Keratinocyte (primary cell): Measurements from ENCODE around the gene SOX5. TPM values are rescaled to one million over a fixed set of nuclear protein-coding genes. Genes with fewer than 3 reads are reported as not detected.

ENCODE experiments used
- DNase-seq: peaks from one replicate; pipeline ENCODE4 v3.0.0-alpha.2; 2011; ENCODE audit warnings: low read depth, missing footprints, low spot score
- FAIRE-seq: peaks from 2 replicates; lab custom pipeline; 2011; peaks lifted over from hg19 to GRCh38; lab: Jason Lieb, UNC
- H2AFZ ChIP-seq: 2 replicates; pipeline ENCODE4 v1.6.0; 2012; ENCODE audit warnings: low read length, control low read depth, inconsistent platforms; ENCODE audit not compliant: control insufficient read depth
- H3K27ac ChIP-seq: 2 replicates; pipeline ENCODE4 v1.5.1; 2011; ENCODE audit warnings: low read length; ENCODE audit not compliant: control insufficient read depth, insufficient read depth
- H3K27me3 ChIP-seq: 3 replicates; pipeline ENCODE4 v1.6.0; 2011; ENCODE audit warnings: low read length; ENCODE audit not compliant: control insufficient read depth, insufficient read depth; ENCODE audit errors: extremely low read depth
- H3K36me3 ChIP-seq, 2 experiments: 2 replicates in 1 of 2; 3 replicates in 1 of 2; pipeline ENCODE4 v1.5.1; 2011; ENCODE audit warnings: low read length in 2 of 2, mild to moderate bottlenecking in 1 of 2; ENCODE audit not compliant: control insufficient read depth in 2 of 2, insufficient read depth in 2 of 2; ENCODE audit errors: extremely low read depth in 1 of 2
- H3K4me1 ChIP-seq: 3 replicates; pipeline ENCODE4 v1.5.1; 2011; ENCODE audit warnings: low read length; ENCODE audit not compliant: control insufficient read depth, insufficient read depth; ENCODE audit errors: extremely low read depth
- H3K4me2 ChIP-seq: 3 replicates; pipeline ENCODE4 v1.6.0; 2011; ENCODE audit warnings: low read depth, low read length; ENCODE audit not compliant: control insufficient read depth, insufficient read depth; ENCODE audit errors: extremely low read depth
- H3K4me3 ChIP-seq, 3 experiments: fragments of 200-600 bp in 1 of 3; sonication (generic) in 1 of 3; 2 replicates in 2 of 3; 3 replicates in 1 of 3; pipeline ENCODE4 v1.5.1; 2011 to 2016; ENCODE audit warnings: low read length in 3 of 3, mild to moderate bottlenecking in 3 of 3, control low read depth in 2 of 3, inconsistent platforms in 1 of 3, low read depth in 1 of 3, mixed read lengths in 1 of 3, mixed run types in 1 of 3, moderate library complexity in 1 of 3; ENCODE audit not compliant: control insufficient read depth in 2 of 3, insufficient read depth in 2 of 3; ENCODE audit errors: extremely low read depth in 1 of 3
- H3K79me2 ChIP-seq: 2 replicates; pipeline ENCODE4 v1.6.0; 2012; ENCODE audit warnings: low read length; ENCODE audit not compliant: control insufficient read depth, insufficient read depth
- H3K9ac ChIP-seq: 3 replicates; pipeline ENCODE4 v1.6.0; 2011; ENCODE audit warnings: low read length; ENCODE audit not compliant: control insufficient read depth, insufficient read depth; ENCODE audit errors: extremely low read depth
- H3K9me1 ChIP-seq: 3 replicates; pipeline ENCODE4 v1.6.0; 2011; ENCODE audit warnings: low read length; ENCODE audit not compliant: control insufficient read depth, insufficient read depth; ENCODE audit errors: extremely low read depth
- H3K9me3 ChIP-seq: 2 replicates; pipeline ENCODE4 v1.5.1; 2012; ENCODE audit warnings: low read depth, low read length; ENCODE audit not compliant: control insufficient read depth
- H4K20me1 ChIP-seq: 3 replicates; pipeline ENCODE4 v1.6.0; 2011; ENCODE audit warnings: low read length; ENCODE audit not compliant: control insufficient read depth, insufficient read depth; ENCODE audit errors: extremely low read depth
- EZH2 ChIP-seq: IDR thresholded peaks from one replicate; pipeline ENCODE4 v1.6.1; 2012; ENCODE audit warnings: inconsistent platforms, mild to moderate bottlenecking, low read length, moderate library complexity
- dilution Hi-C: fragments of 300-500 bp; cut with MboI; formaldehyde crosslinking; loops from one replicate; pipeline ENCODE4 v1.7.0; 2020; ENCODE audit warnings: low sequenced_read_pairs; ENCODE audit not compliant: extremely low pct_ligation_motif_present
- polyA plus RNA-seq, 5 experiments: library from polyadenylated mRNA; depleted of rRNA in 3 of 5; stranded (reverse) in 3 of 5; stranded (forward) in 1 of 5; unstranded in 1 of 5; fragments of >200 nt; gene quantifications; 1 replicate in 1 of 5; 2 replicates in 3 of 5; 3 replicates in 1 of 5; pipeline versions ENCODE4 v1.2.1 to v1.2.3, GENCODE V29; 2011 to 2012; ENCODE audit warnings: missing spikeins in 2 of 5, low read depth in 1 of 5, low replicate concordance in 1 of 5
- TF ChIP-seq, protein P1 (sequence below), 3 experiments: IDR thresholded peaks in 1 of 3; conservative IDR thresholded peaks in 1 of 3; optimal IDR thresholded peaks in 1 of 3; 2 replicates in 2 of 3; 3 replicates in 1 of 3; pipeline versions ENCODE3 to v1.5.1; 2011; ENCODE audit warnings: low read length in 3 of 3, mild to moderate bottlenecking in 3 of 3, moderate library complexity in 2 of 3, control low read depth in 1 of 3, inconsistent platforms in 1 of 3; ENCODE audit not compliant: insufficient read depth in 2 of 3; ENCODE audit errors: extremely low read depth in 1 of 3

SOX5 gene
- polyA plus RNA-seq, 1 donor (not counting 4 experiments of a cell fraction or from before 2014, with no cell fraction given) = not detected

DNA sequence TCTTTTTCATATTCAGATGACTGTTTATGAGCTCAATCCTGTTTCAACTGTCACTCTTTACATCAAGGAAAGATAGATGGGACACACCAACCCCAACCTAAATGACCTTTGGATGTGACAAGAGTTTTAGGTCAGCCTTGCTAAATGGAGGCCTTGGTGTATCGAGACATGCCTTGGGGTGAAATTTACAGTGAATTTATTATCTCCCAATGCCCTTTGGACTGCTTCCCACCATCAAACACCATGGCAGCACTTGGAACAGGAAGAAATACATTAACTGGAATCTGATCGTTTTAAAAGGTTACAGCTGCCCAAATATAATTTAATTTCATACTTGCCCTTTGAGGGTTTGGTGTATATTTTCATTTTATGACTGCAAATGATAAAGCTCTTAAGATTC, 327.6 kb downstream of the SOX5 start:
- H2AFZ ChIP-seq = no peak overlapping the region
- H3K9me3 ChIP-seq = no peaks in the 10 kb centered on the region
- no peak overlapping the region for H3K4me3 ChIP-seq
- no peaks in the 10 kb centered on the region for H3K79me2 ChIP-seq
- no peak for TF ChIP-seq EZH2
- TF ChIP-seq, protein P1, sequence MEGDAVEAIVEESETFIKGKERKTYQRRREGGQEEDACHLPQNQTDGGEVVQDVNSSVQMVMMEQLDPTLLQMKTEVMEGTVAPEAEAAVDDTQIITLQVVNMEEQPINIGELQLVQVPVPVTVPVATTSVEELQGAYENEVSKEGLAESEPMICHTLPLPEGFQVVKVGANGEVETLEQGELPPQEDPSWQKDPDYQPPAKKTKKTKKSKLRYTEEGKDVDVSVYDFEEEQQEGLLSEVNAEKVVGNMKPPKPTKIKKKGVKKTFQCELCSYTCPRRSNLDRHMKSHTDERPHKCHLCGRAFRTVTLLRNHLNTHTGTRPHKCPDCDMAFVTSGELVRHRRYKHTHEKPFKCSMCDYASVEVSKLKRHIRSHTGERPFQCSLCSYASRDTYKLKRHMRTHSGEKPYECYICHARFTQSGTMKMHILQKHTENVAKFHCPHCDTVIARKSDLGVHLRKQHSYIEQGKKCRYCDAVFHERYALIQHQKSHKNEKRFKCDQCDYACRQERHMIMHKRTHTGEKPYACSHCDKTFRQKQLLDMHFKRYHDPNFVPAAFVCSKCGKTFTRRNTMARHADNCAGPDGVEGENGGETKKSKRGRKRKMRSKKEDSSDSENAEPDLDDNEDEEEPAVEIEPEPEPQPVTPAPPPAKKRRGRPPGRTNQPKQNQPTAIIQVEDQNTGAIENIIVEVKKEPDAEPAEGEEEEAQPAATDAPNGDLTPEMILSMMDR (optimal IDR thresholded peaks at IDR 0.05 in 1 of 3, IDR thresholded peaks at IDR 0.05 in 1 of 3, conservative IDR thresholded peaks at IDR 0.05 in 1 of 3; ENCODE audit: extremely low read depth in 1 of 3, insufficient read depth in 2 of 3, low read length in 3 of 3) = no peak
- no peaks in the 10 kb centered on the region for H3K27me3 ChIP-seq
- H3K36me3 ChIP-seq = no peaks in the 10 kb centered on the region
- no peak overlapping the region for H3K9ac ChIP-seq
- no peak overlapping the region for H3K4me2 ChIP-seq
- H4K20me1 ChIP-seq = no peaks in the 10 kb centered on the region
- DNase-seq (no peak), FAIRE-seq (no peak)
- no peaks in the 10 kb centered on the region for H3K9me1 ChIP-seq
- no peak overlapping the region for H3K27ac ChIP-seq
- dilution Hi-C loops = no loop called here
- H3K4me1 ChIP-seq = no peaks in the 10 kb centered on the region

DNA sequence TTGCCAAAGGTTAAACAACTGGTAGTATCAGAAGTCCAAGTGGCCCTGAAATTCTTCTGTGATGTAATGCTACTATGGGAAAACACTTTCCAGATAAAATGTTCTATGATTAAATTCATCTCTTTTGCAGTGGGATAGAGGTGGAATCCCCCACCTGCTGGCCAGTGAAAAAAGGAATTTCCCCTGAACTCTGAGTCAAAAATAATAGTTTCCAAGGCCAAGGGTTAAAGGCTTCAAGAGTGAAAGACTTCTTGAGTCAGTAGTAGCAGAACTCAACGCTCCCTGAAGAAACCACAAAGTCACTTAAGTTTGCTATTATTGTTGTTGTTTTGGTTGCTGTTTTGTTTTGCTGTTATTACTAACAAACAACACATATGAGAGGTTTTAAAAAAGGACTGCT, 330.8 kb downstream of the SOX5 start:
- Histone ChIP-seq H3K4me1 (no peaks in the 10 kb centered on the region), H3K27me3 (no peaks in the 10 kb centered on the region), H3K36me3 (no peaks in the 10 kb centered on the region), H3K9me1 (no peaks in the 10 kb centered on the region), H3K79me2 (no peaks in the 10 kb centered on the region), H3K4me2 (no peak overlapping the region), H2AFZ (no peak overlapping the region), H3K9ac (no peak overlapping the region), H3K27ac (no peak overlapping the region), H4K20me1 (no peaks in the 10 kb centered on the region), H3K4me3 (no peak overlapping the region), H3K9me3 (no peaks in the 10 kb centered on the region)
- dilution Hi-C loops = no loop called here
- TF ChIP-seq EZH2 = no peak
- TF ChIP-seq, protein P1 (optimal IDR thresholded peaks at IDR 0.05 in 1 of 3, IDR thresholded peaks at IDR 0.05 in 1 of 3, conservative IDR thresholded peaks at IDR 0.05 in 1 of 3; ENCODE audit: extremely low read depth in 1 of 3, insufficient read depth in 2 of 3, low read length in 3 of 3) = no peak
- FAIRE-seq = no peak
- DNase-seq = no peak
